ENCODE data around the gene IL22RA1. TPM values are rescaled to one million over a fixed set of nuclear protein-coding genes. Genes with fewer than 3 reads are reported as not detected.
A peak's percentile ranks its signal among the peaks of the same experiment; 100 is the strongest.

The IL22RA1 gene
- total RNA-seq, 4 donors from 2014 or later: 0.12 to 1.2 (median 0.39) TPM

- TF ChIP-seq, protein P1, sequence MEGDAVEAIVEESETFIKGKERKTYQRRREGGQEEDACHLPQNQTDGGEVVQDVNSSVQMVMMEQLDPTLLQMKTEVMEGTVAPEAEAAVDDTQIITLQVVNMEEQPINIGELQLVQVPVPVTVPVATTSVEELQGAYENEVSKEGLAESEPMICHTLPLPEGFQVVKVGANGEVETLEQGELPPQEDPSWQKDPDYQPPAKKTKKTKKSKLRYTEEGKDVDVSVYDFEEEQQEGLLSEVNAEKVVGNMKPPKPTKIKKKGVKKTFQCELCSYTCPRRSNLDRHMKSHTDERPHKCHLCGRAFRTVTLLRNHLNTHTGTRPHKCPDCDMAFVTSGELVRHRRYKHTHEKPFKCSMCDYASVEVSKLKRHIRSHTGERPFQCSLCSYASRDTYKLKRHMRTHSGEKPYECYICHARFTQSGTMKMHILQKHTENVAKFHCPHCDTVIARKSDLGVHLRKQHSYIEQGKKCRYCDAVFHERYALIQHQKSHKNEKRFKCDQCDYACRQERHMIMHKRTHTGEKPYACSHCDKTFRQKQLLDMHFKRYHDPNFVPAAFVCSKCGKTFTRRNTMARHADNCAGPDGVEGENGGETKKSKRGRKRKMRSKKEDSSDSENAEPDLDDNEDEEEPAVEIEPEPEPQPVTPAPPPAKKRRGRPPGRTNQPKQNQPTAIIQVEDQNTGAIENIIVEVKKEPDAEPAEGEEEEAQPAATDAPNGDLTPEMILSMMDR (IDR thresholded peaks at IDR 0.05): no peak
- DNase-seq (ENCODE audit: low spot score): no peak
- ATAC-seq (ENCODE audit: low FRiP score): no peak
Measured at GRCh38 chr1:24104854-24105253, 38.1 kb downstream of the IL22RA1 start.

DNA sequence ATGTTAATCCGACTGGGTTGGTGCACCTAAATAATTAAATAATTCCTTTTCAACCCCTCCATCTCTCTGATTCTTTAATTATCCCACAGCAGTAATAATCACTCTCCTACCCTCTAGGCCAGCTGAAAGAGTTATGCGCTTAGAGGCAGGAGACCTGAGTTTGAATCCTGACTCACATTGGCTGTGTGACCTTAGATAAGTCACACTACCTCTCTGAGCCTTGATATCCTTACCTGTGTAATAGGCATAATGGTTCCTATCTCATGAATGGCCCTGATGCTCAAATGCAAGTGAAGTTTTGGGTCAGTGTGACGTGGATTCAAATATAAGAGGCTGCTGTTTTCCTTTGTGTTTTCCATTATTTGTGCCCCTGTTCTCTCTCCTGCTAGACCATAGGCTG is 39.1 kb downstream of the IL22RA1 start:
- DNase-seq (ENCODE audit: low spot score) (no peak), ATAC-seq (ENCODE audit: low FRiP score) (no peak)
- TF ChIP-seq, protein P1 (IDR thresholded peaks at IDR 0.05): no peak

DNA sequence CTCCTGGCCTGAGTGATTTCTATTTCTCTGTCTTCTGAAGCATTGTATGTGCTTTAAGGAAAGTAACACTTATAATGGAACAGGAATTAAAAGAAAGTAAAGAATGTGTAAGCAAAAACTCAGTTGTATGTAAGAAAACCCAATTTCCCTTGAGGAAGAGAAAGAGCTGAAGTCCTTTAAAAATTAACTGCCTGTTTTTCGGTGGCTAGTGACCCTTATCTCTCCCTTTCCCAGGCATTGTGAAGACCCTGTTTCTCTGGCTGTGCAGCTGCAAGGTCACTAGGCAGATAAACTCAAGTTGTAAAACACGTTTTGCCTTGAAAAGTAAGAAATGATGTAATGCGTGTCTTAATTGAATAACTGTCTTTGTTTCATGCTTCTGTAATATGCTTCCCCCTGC is 39.5 kb downstream of the IL22RA1 start:
- no peak for DNase-seq (ENCODE audit: low spot score)
- no peak for ATAC-seq (ENCODE audit: low FRiP score)
- TF ChIP-seq, protein P1 (IDR thresholded peaks at IDR 0.05): no peak

GRCh38 chr1:24102961-24103360 is 40.0 kb downstream of the IL22RA1 start:
- peak; percentile 25 for ATAC-seq (ENCODE audit: low FRiP score)

DNA sequence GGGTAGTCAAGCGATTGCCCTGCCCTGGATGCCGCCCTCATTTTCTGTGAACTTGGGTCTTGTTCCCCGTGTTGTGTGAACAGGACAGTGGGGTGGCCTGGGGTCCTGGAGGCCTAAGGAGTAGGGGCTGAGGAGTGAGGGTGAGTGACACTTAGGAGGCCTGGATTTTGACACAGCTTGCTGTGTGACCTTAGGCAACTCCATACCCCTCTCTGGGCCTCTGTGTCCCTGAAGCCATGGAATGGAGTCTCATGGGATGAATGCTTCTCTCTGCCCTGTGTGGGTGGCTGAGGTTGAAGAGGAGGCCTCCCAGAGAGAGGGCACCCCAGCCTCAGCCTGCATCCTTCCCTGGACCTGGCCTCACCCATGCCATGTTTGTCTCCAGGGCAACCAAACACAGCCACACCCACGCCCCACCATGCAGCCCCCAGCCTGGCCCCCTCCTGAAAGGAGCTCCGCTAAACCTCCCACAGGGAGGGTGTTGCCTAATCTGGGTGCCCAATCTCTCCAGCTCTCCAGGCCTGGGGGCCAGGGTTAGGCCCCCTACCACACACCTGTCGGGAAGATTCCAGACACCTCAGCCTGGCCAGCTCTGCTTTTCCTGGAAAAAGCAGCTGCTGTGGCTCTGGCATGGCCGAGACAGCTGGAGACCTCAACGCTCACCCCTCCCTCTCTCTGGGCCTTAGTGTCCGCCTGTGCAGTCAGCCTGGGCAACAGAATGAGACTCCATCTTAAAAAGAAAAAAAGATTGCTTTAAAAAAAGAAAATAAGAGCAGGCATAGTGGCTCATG is 40.9 kb downstream of the IL22RA1 start:
- DNase-seq (ENCODE audit: low spot score) (no peak), ATAC-seq (ENCODE audit: low FRiP score) (peak; percentile 72)
- TF ChIP-seq, protein P1 (IDR thresholded peaks at IDR 0.05): no peak

More at GRCh38 chr1:24102961-24103360, 40.0 kb downstream of the IL22RA1 start:
- TF ChIP-seq, protein P1 (IDR thresholded peaks at IDR 0.05): no peak
- no peak for DNase-seq (ENCODE audit: low spot score)

GRCh38 chr1:24100945-24101737 is 41.8 kb downstream of the IL22RA1 start:
- TF ChIP-seq, protein P1 (IDR thresholded peaks at IDR 0.05): no peak
- ATAC-seq (ENCODE audit: low FRiP score) (no peak), DNase-seq (ENCODE audit: low spot score) (no peak)

All from omental fat pad (tissue), 4 donors.